Suprapubic skin (tissue), 4 donors: ENCODE results near the gene SUSD6.

ENCODE experiments used
- CTCF ChIP-seq, 2 donors: fragments of 200-600 bp in 1 of 2; fragments of 450-650 bp in 1 of 2; sonication (generic) in 1 of 2; IDR thresholded peaks; one replicate each; pipeline ENCODE4 v1.5.1; 2016 to 2019; ENCODE audit warnings: antibody characterized with exemption in 2 of 2, mild to moderate bottlenecking in 1 of 2, moderate library complexity in 1 of 2
- EP300 ChIP-seq: sonication (generic); formaldehyde crosslinking; IDR thresholded peaks from one replicate; pipeline ENCODE4 v1.6.1; 2017; ENCODE audit warnings: antibody characterized with exemption
- POLR2A ChIP-seq, 2 donors: fragments of 450-650 bp; IDR thresholded peaks; one replicate each; pipeline ENCODE4 v1.6.1; 2017; ENCODE audit warnings: antibody characterized with exemption in 2 of 2, mild to moderate bottlenecking in 2 of 2, moderate library complexity in 2 of 2
- POLR2AphosphoS5 ChIP-seq, 3 donors: sonication (generic); formaldehyde crosslinking; IDR thresholded peaks; one replicate each; pipeline ENCODE4 v1.6.1; 2017; ENCODE audit warnings: antibody characterized with exemption in 3 of 3

GRCh38 chr14:69674546-69675244 is 63.3 kb downstream of the SUSD6 start:
- TF ChIP-seq CTCF (IDR thresholded peaks at IDR 0.05) (no peak), POLR2A (IDR thresholded peaks at IDR 0.05) (no peak), POLR2AphosphoS5 (IDR thresholded peaks at IDR 0.05) (no peak), EP300 (no peak)
